GM12874 (cell line): ENCODE measurements around the gene TTR.

ENCODE experiments used
- TF ChIP-seq, protein P1 (sequence below): IDR thresholded peaks from 2 replicates; pipeline ENCODE4 v1.5.1; 2011; ENCODE audit warnings: low read depth, mild to moderate bottlenecking, control low read depth, low read length, moderate library complexity; ENCODE audit not compliant: insufficient read depth

TTR gene

DNA sequence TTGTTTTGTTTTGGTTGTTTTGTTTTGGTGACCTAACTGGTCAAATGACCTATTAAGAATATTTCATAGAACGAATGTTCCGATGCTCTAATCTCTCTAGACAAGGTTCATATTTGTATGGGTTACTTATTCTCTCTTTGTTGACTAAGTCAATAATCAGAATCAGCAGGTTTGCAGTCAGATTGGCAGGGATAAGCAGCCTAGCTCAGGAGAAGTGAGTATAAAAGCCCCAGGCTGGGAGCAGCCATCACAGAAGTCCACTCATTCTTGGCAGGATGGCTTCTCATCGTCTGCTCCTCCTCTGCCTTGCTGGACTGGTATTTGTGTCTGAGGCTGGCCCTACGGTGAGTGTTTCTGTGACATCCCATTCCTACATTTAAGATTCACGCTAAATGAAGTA lies at the start of gene TTR:
TSS of gene TTR (plus strand) at position 250 of the 400 bp plus-strand sequence. CDS start at position 276, 26 bp downstream.
- TF ChIP-seq, protein P1, sequence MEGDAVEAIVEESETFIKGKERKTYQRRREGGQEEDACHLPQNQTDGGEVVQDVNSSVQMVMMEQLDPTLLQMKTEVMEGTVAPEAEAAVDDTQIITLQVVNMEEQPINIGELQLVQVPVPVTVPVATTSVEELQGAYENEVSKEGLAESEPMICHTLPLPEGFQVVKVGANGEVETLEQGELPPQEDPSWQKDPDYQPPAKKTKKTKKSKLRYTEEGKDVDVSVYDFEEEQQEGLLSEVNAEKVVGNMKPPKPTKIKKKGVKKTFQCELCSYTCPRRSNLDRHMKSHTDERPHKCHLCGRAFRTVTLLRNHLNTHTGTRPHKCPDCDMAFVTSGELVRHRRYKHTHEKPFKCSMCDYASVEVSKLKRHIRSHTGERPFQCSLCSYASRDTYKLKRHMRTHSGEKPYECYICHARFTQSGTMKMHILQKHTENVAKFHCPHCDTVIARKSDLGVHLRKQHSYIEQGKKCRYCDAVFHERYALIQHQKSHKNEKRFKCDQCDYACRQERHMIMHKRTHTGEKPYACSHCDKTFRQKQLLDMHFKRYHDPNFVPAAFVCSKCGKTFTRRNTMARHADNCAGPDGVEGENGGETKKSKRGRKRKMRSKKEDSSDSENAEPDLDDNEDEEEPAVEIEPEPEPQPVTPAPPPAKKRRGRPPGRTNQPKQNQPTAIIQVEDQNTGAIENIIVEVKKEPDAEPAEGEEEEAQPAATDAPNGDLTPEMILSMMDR: no peak

DNA sequence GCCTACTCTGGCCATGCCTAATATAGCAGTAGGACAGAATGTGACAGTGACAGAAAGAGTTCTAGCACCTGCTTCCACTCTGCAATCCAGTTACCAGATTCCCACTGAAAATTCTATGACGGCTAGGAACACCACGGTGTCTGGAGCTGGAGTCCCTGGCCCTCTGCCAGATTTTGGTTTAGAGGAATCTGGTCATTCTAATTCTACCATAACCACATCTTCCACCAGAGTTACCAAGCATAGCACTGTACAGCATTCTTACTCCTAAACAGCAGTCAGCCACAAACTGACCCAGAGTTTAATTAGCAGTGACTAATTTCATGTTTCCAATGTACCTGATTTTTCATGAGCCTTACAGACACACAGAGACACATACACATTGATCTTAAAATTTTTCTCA lies 45.2 kb upstream of the TTR start:
- TF ChIP-seq, protein P1: no peak

DNA sequence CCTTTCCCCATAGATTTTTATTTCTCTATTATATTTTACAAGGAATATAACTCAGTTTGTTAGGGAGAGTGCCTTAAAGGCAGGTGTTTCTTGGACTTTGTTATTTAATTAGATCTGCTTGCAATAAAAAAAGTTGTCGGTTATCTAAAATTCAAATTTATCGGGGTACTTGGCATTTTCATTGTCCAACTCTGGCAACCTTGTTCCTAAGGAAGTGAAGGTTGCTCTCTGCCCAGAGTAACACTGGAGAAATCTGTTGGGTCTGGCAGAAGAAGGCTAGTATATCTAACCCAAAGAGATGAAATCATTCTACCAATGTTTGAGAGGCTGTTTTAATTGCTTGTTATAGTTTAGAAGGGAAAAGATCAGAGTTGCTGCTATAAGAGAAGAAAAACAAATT lies 42.8 kb upstream of the TTR start:
- TF ChIP-seq, protein P1: no peak

DNA sequence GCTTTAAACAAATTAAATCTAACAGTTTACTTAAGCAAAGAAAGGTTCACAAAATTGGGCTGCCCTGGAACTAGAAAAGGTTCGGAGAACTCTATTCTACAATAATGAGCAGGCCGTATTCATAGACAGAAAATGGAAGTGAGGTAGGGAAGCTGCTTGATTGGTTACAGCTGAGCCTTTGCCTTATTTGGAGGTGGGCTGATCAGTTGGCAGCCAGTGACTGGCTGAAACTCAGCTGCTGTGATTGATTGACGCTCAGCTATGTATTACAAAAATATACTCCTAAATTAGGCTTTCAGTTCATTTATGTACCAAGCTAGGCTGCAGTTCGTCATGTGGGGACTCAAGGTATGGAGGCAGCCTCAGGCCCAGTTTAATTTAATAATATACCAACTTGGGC lies 42.3 kb upstream of the TTR start:
- TF ChIP-seq, protein P1: no peak

DNA sequence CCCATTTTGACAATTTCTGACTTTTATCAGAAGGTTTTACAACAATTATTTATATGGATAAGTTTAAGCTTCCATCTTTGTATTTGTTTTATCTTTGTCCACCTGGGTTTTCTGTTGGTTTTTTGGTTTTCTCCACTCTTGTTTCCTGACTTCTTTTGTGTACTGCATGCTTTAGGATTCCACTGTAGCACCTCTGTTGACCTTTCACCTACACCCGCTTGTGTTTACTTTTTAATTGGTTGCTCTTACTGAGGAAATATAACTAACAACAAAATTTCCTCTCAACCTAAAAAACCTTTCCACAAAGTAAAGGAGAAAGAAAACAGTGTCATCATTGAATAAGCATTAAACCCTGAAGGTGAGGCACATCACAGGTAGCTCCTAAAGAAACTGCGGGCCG lies 39.8 kb upstream of the TTR start:
- TF ChIP-seq, protein P1: no peak

DNA sequence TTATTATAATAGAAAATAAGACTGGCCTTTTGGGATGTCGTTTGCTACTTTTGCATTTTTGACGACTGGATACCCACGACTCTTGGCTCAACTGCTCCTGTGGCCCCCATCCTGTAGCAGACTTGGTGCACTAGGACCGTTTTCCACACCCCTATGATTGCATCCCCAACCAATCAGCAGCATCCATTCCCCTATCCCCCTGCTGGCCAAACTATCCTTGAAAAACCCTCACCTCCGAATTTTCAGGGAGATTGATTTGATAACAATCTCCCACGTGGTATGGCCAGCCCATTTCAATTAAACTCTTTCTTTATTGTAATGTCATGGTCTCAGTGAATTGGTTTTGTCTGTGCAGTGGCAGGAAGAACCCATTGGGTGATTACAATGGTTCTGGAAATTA lies 37.9 kb upstream of the TTR start:
- TF ChIP-seq, protein P1: no peak

DNA sequence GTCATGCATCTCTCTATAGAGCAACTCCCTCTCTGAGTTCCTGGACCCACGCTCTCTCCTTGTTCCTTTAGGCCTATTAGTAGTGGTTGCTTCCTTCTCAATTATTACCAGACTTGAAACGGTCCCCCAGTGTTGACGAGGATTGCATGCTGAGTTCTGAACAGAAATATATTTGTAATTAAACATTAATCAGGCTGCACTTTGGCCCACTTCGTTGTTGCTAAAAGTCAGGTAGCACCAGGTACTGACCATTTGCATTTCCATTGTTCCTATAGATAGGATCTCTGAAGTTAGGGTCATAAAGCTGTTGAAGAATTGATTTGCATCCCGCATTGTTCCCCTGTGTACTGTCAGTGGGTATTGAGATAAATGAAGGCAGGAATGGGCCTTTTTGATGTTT lies 36.9 kb upstream of the TTR start:
- TF ChIP-seq, protein P1: no peak
